Loucy (cell line): ENCODE measurements around the gene METAP1.
A peak's percentile ranks its signal among the peaks of the same experiment; 100 is the strongest.
"Not testable (repeated sequence)": the region's sequence is repeated elsewhere in the genome, so short reads cannot be mapped to it uniquely, and the experiment has no call there.

Source experiments
- H2AFZ ChIP-seq: fragments of 200-600 bp; sonication (generic); 2 replicates; pipeline ENCODE4 v1.6.0; 2016; ENCODE audit warnings: antibody characterized with exemption, mild to moderate bottlenecking, low read length, moderate library complexity
- H3F3A ChIP-seq: fragments of 200-600 bp; 2 replicates; pipeline ENCODE4 v1.6.0; 2016; ENCODE audit warnings: antibody characterized with exemption, low read depth, mild to moderate bottlenecking
- H3K27me3 ChIP-seq: fragments of 200-600 bp; sonication (generic); 2 replicates; pipeline ENCODE4 v1.6.1; 2014; ENCODE audit warnings: low read length, mild to moderate bottlenecking; ENCODE audit not compliant: insufficient read depth, poor library complexity, severe bottlenecking
- H3K36me3 ChIP-seq: fragments of 200-600 bp; sonication (generic); 2 replicates; pipeline ENCODE4 v1.6.1; 2016; ENCODE audit warnings: low read length; ENCODE audit not compliant: insufficient read depth
- H3K4me1 ChIP-seq: fragments of 200-600 bp; sonication (generic); 2 replicates; pipeline ENCODE4 v1.5.1; 2014; ENCODE audit warnings: low read length, mild to moderate bottlenecking; ENCODE audit not compliant: insufficient read depth, poor library complexity, severe bottlenecking
- H3K4me2 ChIP-seq: fragments of 200-600 bp; sonication (generic); 2 replicates; pipeline ENCODE4 v1.6.0; 2014; ENCODE audit warnings: antibody characterized with exemption, low read length, low read depth, mild to moderate bottlenecking; ENCODE audit not compliant: poor library complexity, severe bottlenecking
- H3K4me3 ChIP-seq: fragments of 200-600 bp; sonication (generic); 2 replicates; pipeline ENCODE4 v1.5.1; 2014; ENCODE audit warnings: low read length, mild to moderate bottlenecking, mixed read lengths; ENCODE audit not compliant: poor library complexity, severe bottlenecking
- H3K79me2 ChIP-seq: fragments of 200-600 bp; sonication (generic); 2 replicates; pipeline ENCODE4 v1.6.1; 2014; ENCODE audit warnings: low read length; ENCODE audit not compliant: insufficient read depth
- H3K9ac ChIP-seq: fragments of 200-600 bp; sonication (generic); 2 replicates; pipeline ENCODE4 v1.6.0; 2014; ENCODE audit warnings: mild to moderate bottlenecking, low read depth, low read length, moderate library complexity; ENCODE audit not compliant: poor library complexity, severe bottlenecking
- H3K9me2 ChIP-seq: fragments of 200-600 bp; sonication (generic); replicated peaks from 2 replicates; pipeline ENCODE4 v1.6.1; 2016; ENCODE audit warnings: low read depth, low read length, mixed read lengths
- H3K9me3 ChIP-seq: fragments of 200-600 bp; sonication (generic); 2 replicates; pipeline ENCODE4 v1.6.1; 2014; ENCODE audit warnings: mild to moderate bottlenecking, antibody characterized with exemption, low read length, low read depth; ENCODE audit not compliant: insufficient read depth
- H4K20me1 ChIP-seq: fragments of 200-600 bp; sonication (generic); 2 replicates; pipeline ENCODE4 v1.6.0; 2014; ENCODE audit warnings: antibody characterized with exemption, low read length, mild to moderate bottlenecking; ENCODE audit not compliant: insufficient read depth, poor library complexity, severe bottlenecking
- CTCF ChIP-seq: fragments of 200-600 bp; sonication (generic); conservative IDR thresholded peaks from 2 replicates; pipeline ENCODE4 v1.5.1; 2014; ENCODE audit warnings: mild to moderate bottlenecking, antibody characterized with exemption, low read length
- EZH2phosphoT487 ChIP-seq: fragments of 200-600 bp; IDR thresholded peaks from 2 replicates; pipeline ENCODE4 v1.6.1; 2018; ENCODE audit warnings: antibody characterized with exemption, mild to moderate bottlenecking, moderate library complexity, borderline replicate concordance

The METAP1 gene

GRCh38 chr4:99088481-99089365 lies 93.2 kb downstream of the METAP1 start, which contains the start of gene ADH5:
Gene ADH5, minus strand, starts transcription at chr4:99088788. Its CDS starts 88 bp downstream, at chr4:99088700.
- no peaks in the 10 kb centered on the region for H3K9me3 ChIP-seq
- no peak for TF ChIP-seq CTCF
- no peak for TF ChIP-seq EZH2phosphoT487
- no peaks in the 10 kb centered on the region for H3K9me2 ChIP-seq
- H3K9ac ChIP-seq: peak within 1 kb of the TSS; percentile 91
- no peaks in the 10 kb centered on the region for H3F3A ChIP-seq
- peak within 1 kb of the TSS; percentile 87 for H2AFZ ChIP-seq
- H3K36me3 ChIP-seq: peaks cover 13% of the 10 kb centered on the region; the same call in 1 of the 2 replicates
- H3K4me1 ChIP-seq: peaks cover 44% of the 10 kb centered on the region
- peaks cover 56% of the 10 kb centered on the region for H3K79me2 ChIP-seq
- no peaks in the 10 kb centered on the region for H3K27me3 ChIP-seq
- H4K20me1 ChIP-seq: peaks cover 13% of the 10 kb centered on the region
- peak within 1 kb of the TSS; percentile 90 for H3K4me2 ChIP-seq
- H3K4me3 ChIP-seq: peak within 1 kb of the TSS; percentile 99

GRCh38 chr4:99090481-99091215 lies 95.1 kb downstream of the METAP1 start:
- Histone ChIP-seq H3K9me3 (no peaks in the 10 kb centered on the region), H3K4me3 (peak overlapping the region; percentile 99), H3K36me3 (no peaks in the 10 kb centered on the region), H3K9me2 (no peaks in the 10 kb centered on the region), H4K20me1 (peaks cover 13% of the 10 kb centered on the region), H3K27me3 (no peaks in the 10 kb centered on the region), H3K79me2 (peaks cover 40% of the 10 kb centered on the region), H3K9ac (peak overlapping the region; percentile 61), H3K4me1 (peaks cover 37% of the 10 kb centered on the region), H3F3A (no peaks in the 10 kb centered on the region), H3K4me2 (peak overlapping the region; percentile 74), H2AFZ (peak overlapping the region; percentile 25; the same call in 1 of the 2 replicates)
- TF ChIP-seq EZH2phosphoT487 (no peak), CTCF (no peak)

- Histone ChIP-seq H3K9me2 (no peaks in the 10 kb centered on the region), H3K9ac (peak overlapping the region; percentile 61), H3K27me3 (no peaks in the 10 kb centered on the region), H3K4me2 (peak overlapping the region; percentile 74), H3K36me3 (no peaks in the 10 kb centered on the region), H2AFZ (peak overlapping the region; percentile 25; the same call in 1 of the 2 replicates), H3K9me3 (no peaks in the 10 kb centered on the region), H3K79me2 (peaks cover 36% of the 10 kb centered on the region), H3K4me1 (peaks cover 37% of the 10 kb centered on the region), H3K4me3 (peak overlapping the region; percentile 99), H4K20me1 (peaks cover 13% of the 10 kb centered on the region), H3F3A (no peaks in the 10 kb centered on the region)
- TF ChIP-seq CTCF: no peak
Measured at GRCh38 chr4:99091216-99091575, 95.7 kb downstream of the METAP1 start.

- not testable (repeated sequence) for H3F3A ChIP-seq, H3K9me2 ChIP-seq, H3K36me3 ChIP-seq, H3K27me3 ChIP-seq, H3K9me3 ChIP-seq
- H3K4me3 ChIP-seq: peak overlapping the region; percentile 99
- peak overlapping the region; percentile 74 for H3K4me2 ChIP-seq
- H4K20me1 ChIP-seq: peaks cover 11% of the 10 kb centered on the region
- peaks cover 37% of the 10 kb centered on the region for H3K4me1 ChIP-seq
- H3K9ac ChIP-seq: peak overlapping the region; percentile 61
- H3K79me2 ChIP-seq: peaks cover 29% of the 10 kb centered on the region
- H2AFZ ChIP-seq: peak overlapping the region; percentile 25; the same call in 1 of the 2 replicates
Measured at GRCh38 chr4:99091841-99092240, 96.3 kb downstream of the METAP1 start.
